HG03097 (cell line): ENCODE data around the gene GMDS.

Experiments used
- ATAC-seq: cut with Tn5 transposase; IDR thresholded peaks from one replicate; pipeline ENCODE4 v1.9.1; 2021; ENCODE audit not compliant: unreplicated experiment, low FRiP score

Gene GMDS

GRCh38 chr6:2108700-2109306 lies 136.6 kb downstream of the GMDS start:
- ATAC-seq, result no peak

- no peak for ATAC-seq
Observed at GRCh38 chr6:2104524-2104880, 140.9 kb downstream of the GMDS start.

GRCh38 chr6:2103765-2104523 lies 141.5 kb downstream of the GMDS start:
- ATAC-seq, result no peak

- no peak for ATAC-seq
Observed at GRCh38 chr6:2102966-2103365, 142.4 kb downstream of the GMDS start.

- ATAC-seq, result no peak
Observed at GRCh38 chr6:2102316-2102883, 143.0 kb downstream of the GMDS start.

- no peak for ATAC-seq
Observed at GRCh38 chr6:2101213-2101612, 144.2 kb downstream of the GMDS start.

- no peak for ATAC-seq
Observed at GRCh38 chr6:2099870-2100269, 145.5 kb downstream of the GMDS start.

- no peak for ATAC-seq
Observed at GRCh38 chr6:2097464-2097863, 147.9 kb downstream of the GMDS start.

- no peak for ATAC-seq
Observed at GRCh38 chr6:2094642-2095041, 150.8 kb downstream of the GMDS start.

GRCh38 chr6:2086326-2086965 lies 159.0 kb downstream of the GMDS start:
- ATAC-seq, result no peak

- no peak for ATAC-seq
Observed at GRCh38 chr6:2085657-2086056, 159.7 kb downstream of the GMDS start.

GRCh38 chr6:2081155-2082138 lies 164.0 kb downstream of the GMDS start:
- ATAC-seq, result no peak

- ATAC-seq, result no peak
Observed at GRCh38 chr6:2078888-2079287, 166.5 kb downstream of the GMDS start.

- ATAC-seq, result no peak
Observed at GRCh38 chr6:2077826-2078225, 167.6 kb downstream of the GMDS start.

GRCh38 chr6:2073476-2073875 lies 171.9 kb downstream of the GMDS start:
- no peak for ATAC-seq

GRCh38 chr6:2072453-2072852 lies 173.0 kb downstream of the GMDS start:
- no peak for ATAC-seq

- ATAC-seq, result no peak
Observed at GRCh38 chr6:2063547-2063946, 181.9 kb downstream of the GMDS start.

- ATAC-seq, result no peak
Observed at GRCh38 chr6:2061880-2062279, 183.5 kb downstream of the GMDS start.

GRCh38 chr6:2055911-2056310 lies 189.5 kb downstream of the GMDS start:
- ATAC-seq, result no peak

GRCh38 chr6:2055143-2055542 lies 190.3 kb downstream of the GMDS start:
- ATAC-seq, result no peak
